ENCODE measurements around the gene CST7. TPM values are rescaled to one million over a fixed set of nuclear protein-coding genes. Genes with fewer than 3 reads are reported as not detected.

Gene CST7, protein sequence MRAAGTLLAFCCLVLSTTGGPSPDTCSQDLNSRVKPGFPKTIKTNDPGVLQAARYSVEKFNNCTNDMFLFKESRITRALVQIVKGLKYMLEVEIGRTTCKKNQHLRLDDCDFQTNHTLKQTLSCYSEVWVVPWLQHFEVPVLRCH
- not detected in 2 replicates for total RNA-seq

DNA sequence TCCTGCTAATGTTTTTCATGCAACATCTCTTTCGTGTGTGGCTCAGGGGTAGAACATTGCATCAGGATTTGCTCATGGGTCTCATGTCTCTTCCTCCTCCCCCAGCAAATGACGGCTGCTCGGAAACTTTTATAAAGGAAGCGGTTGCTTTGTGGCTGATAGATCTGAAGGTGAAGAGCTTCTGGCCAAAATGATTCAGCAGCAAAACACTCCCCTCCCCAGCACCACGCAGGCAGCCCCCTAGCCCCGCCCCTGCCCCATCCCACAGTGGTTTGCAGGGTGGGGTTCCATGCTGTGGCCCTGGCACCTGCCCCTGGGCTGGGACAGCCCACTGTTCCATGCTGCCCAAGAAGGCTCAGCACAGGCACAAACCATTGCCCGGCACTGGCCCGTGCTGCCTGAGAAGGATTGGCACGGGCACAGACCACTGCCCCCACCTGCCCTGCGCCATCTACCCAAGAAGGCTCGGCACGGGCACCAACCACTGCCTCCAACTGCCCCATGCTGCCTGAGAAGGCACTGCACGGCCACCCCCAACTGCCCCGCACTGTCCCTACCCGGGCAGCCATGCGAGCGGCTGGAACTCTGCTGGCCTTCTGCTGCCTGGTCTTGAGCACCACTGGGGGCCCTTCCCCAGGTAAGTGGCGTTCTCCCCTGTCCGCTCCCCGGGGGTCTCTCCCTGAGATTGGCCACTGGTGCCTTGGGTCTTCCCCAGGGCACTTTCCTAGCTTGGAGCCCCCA, at the start of gene CST7:
Gene CST7 (plus strand): TSS at position 331 of the 741 bp plus-strand sequence. CDS start 237 bp downstream, at position 568.
- no peak for DNase-seq (ENCODE audit: low read depth)
- H3K4me3 ChIP-seq (ENCODE audit: low read depth, low read length), result no peak within 1 kb of the TSS
- TF ChIP-seq, protein P1, sequence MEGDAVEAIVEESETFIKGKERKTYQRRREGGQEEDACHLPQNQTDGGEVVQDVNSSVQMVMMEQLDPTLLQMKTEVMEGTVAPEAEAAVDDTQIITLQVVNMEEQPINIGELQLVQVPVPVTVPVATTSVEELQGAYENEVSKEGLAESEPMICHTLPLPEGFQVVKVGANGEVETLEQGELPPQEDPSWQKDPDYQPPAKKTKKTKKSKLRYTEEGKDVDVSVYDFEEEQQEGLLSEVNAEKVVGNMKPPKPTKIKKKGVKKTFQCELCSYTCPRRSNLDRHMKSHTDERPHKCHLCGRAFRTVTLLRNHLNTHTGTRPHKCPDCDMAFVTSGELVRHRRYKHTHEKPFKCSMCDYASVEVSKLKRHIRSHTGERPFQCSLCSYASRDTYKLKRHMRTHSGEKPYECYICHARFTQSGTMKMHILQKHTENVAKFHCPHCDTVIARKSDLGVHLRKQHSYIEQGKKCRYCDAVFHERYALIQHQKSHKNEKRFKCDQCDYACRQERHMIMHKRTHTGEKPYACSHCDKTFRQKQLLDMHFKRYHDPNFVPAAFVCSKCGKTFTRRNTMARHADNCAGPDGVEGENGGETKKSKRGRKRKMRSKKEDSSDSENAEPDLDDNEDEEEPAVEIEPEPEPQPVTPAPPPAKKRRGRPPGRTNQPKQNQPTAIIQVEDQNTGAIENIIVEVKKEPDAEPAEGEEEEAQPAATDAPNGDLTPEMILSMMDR (conservative IDR thresholded peaks at IDR 0.05; ENCODE audit: low read depth, low read length), result no peak

DNA sequence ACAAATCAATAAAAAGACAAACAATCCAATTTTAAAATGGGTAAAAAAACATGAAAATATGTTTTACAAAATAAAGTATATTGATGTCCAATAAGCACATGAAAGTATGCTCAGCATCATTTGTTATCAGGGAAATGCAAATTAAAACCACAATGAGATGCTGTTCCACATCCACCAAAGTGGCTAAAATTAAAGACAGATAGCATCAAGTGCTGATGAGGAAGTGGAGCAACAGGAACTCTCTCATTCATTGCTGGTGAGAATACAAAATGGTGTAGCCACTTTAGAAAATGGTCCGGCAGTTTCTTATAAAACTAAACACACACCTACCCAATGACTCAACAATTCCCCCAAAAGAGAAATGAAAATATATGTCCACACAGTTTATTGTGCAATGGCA, 42.3 kb upstream of the CST7 start:
- no peak overlapping the region for H3K4me3 ChIP-seq (ENCODE audit: low read depth, low read length)
- TF ChIP-seq, protein P1 (conservative IDR thresholded peaks at IDR 0.05; ENCODE audit: low read depth, low read length), result no peak
- DNase-seq (ENCODE audit: low read depth), result no peak

GRCh38 chr20:24908642-24909041, 40.4 kb upstream of the CST7 start:
- TF ChIP-seq, protein P1 (conservative IDR thresholded peaks at IDR 0.05; ENCODE audit: low read depth, low read length), result no peak
- no peak for DNase-seq (ENCODE audit: low read depth)
- no peak overlapping the region for H3K4me3 ChIP-seq (ENCODE audit: low read depth, low read length)

GRCh38 chr20:24909086-24909780, 39.8 kb upstream of the CST7 start:
- TF ChIP-seq, protein P1 (conservative IDR thresholded peaks at IDR 0.05; ENCODE audit: low read depth, low read length), result no peak
- DNase-seq (ENCODE audit: low read depth), result no peak
- no peak overlapping the region for H3K4me3 ChIP-seq (ENCODE audit: low read depth, low read length)

DNA sequence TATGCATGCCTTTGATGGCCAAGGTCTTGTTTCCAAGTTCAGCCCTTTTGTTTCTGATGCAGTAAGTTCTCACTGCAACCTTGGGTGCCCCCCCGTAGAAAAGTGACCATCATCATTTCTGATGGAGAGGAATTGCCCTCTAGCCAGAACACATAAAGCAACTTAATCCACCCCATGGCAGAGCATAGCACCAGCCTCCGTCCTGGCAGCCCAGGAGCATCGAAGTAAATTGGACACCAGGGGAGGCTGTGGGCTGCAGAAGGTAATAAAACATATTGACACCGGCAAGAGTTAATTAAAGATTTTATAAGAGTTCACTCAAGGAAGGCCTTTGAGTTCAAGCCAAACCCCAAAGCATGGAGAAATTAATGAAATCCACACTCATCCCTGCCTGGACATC, 39.2 kb upstream of the CST7 start:
- TF ChIP-seq, protein P1 (conservative IDR thresholded peaks at IDR 0.05; ENCODE audit: low read depth, low read length), result no peak
- no peak overlapping the region for H3K4me3 ChIP-seq (ENCODE audit: low read depth, low read length)
- no peak for DNase-seq (ENCODE audit: low read depth)

DNA sequence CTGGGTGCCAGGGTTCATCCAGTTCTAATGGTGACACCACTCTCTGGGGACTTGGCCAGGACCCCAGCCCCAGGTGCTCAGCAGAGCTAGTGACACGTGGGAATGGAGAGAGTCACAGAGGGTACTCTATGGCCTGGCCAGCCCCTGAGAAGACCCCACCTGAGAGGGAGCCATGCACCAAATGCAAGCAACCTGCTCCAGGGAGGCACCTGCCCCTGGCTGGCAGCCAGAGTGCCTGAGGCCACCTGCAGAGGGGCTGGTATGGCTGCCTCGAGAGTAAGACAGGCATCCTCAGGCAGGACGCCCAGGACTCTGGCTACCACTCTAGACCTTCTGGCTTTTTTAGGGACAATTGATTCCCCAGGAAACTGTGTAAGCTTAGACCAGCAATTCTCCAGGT, 38.6 kb upstream of the CST7 start:
- TF ChIP-seq, protein P1 (conservative IDR thresholded peaks at IDR 0.05; ENCODE audit: low read depth, low read length), result no peak
- H3K4me3 ChIP-seq (ENCODE audit: low read depth, low read length), result no peak overlapping the region
- DNase-seq (ENCODE audit: low read depth), result no peak
